Adrenal gland (tissue), 12 donors: ENCODE data around the gene POLR1C. TPM values are rescaled to one million over a fixed set of nuclear protein-coding genes. Genes with fewer than 3 reads are reported as not detected.
A peak's percentile ranks its signal among the peaks of the same experiment; 100 is the strongest.
"Not testable (repeated sequence)": the region's sequence is repeated elsewhere in the genome, so short reads cannot be mapped to it uniquely, and the experiment has no call there.

Source experiments
- DNase-seq, 7 donors: peaks; one replicate each; pipeline ENCODE4 v3.0.0-alpha.2; 2019 to 2020
- H3K27ac ChIP-seq, 5 donors: fragments of 200-600 bp; sonication (generic) in 4 of 5; 1 replicate in 3 of 5; 2 replicates in 2 of 5; pipeline versions ENCODE4 v1.5.1 to v1.8.0; 2016 to 2020; ENCODE audit warnings: mild to moderate bottlenecking in 1 of 5
- H3K27me3 ChIP-seq: fragments of 200-600 bp; 2 replicates; pipeline ENCODE4 v1.8.0; 2021
- H3K36me3 ChIP-seq, 2 donors: fragments of 200-600 bp; replicated peaks in 1 of 2; 1 replicate in 1 of 2; 2 replicates in 1 of 2; pipeline versions ENCODE4 v1.5.1 to v1.8.0; 2018 to 2022
- H3K4me1 ChIP-seq, 2 donors: fragments of 200-600 bp; replicated peaks in 1 of 2; 1 replicate in 1 of 2; 2 replicates in 1 of 2; pipeline versions ENCODE4 v1.5.1 to v1.8.0; 2018 to 2021
- H3K4me3 ChIP-seq, 4 donors: fragments of 200-600 bp; sonication (generic) in 3 of 4; one replicate each; pipeline ENCODE4 v1.5.1; 2016 to 2018
- H3K9me3 ChIP-seq, 3 donors: fragments of 200-600 bp; sonication (generic) in 1 of 3; replicated peaks in 1 of 3; 1 replicate in 2 of 3; 2 replicates in 1 of 3; pipeline versions ENCODE4 v1.5.1 to v1.8.0; 2016 to 2021
- POLR2A ChIP-seq, 2 donors: fragments of 450-650 bp; IDR thresholded peaks; one replicate each; pipeline ENCODE4 v1.6.1; 2017; ENCODE audit warnings: antibody characterized with exemption in 2 of 2, mild to moderate bottlenecking in 2 of 2, moderate library complexity in 1 of 2
- WGBS, 4 donors: extraction: QIAGEN DNeasy Blood & Tissue Kit in 2 of 4; methylation state at CpG; one replicate each; pipeline versions ENCODE4 v1.1.5 to v1.1.7; 2013 to 2017; 5-methylcytosine and 5-hydroxymethylcytosine counted together
- intact Hi-C, 2 donors: fragments of 100-400 bp; cut with DNase I; formaldehyde crosslinking; loops; one replicate each; pipeline versions ENCODE4 v1.14.1 to v1.15.0; 2022 to 2023
- polyA plus RNA-seq, 3 donors: library from polyadenylated mRNA; stranded (reverse); fragments of 200-250 nt in 2 of 3; fragments of 350-450 nt in 1 of 3; fragmentation: Illumina TruSeq in 1 of 3; extraction: RNeasy Lipid Tissue Mini Kit (QIAGEN cat#74804) in 1 of 3; gene quantifications; one replicate each; pipeline ENCODE4 v1.2.3, GENCODE V29; 2013 to 2014
- total RNA-seq, 9 donors: library from RNA; depleted of rRNA in 4 of 9; stranded (reverse); fragments of >200 nt in 4 of 9; fragments of 120-200 nt in 1 of 9; fragmentation: NEBNext Ultra II Directional in 1 of 9; extraction: Animal tissue kit (Norgen Biotek cat#: 25700) in 1 of 9; gene quantifications; one replicate each; pipeline versions ENCODE4 v1.1.0 to v1.2.4, GENCODE V29; 2013 to 2023
- TF ChIP-seq, protein P1 (sequence below), 6 experiments: fragments of 450-650 bp in 4 of 6; fragments of 200-600 bp in 2 of 6; sonication (generic) in 1 of 6; IDR thresholded peaks; 1 replicate in 5 of 6; 2 replicates in 1 of 6; pipeline versions ENCODE4 v1.5.1 to v1.8.0; 2016 to 2021; ENCODE audit warnings: antibody characterized with exemption in 6 of 6, mild to moderate bottlenecking in 2 of 6, moderate library complexity in 1 of 6
- donor health status: healthy with polysubstance abuse.
- donor health status: Bipolar disorder and iron deficiency.
- donor health status: DM: yes; HTN: yes; CAD: no.
- donor health status: DM: no; HTN: no; CAD: no.
- donor health status: DM: no; HTN: no; CAD: no.
- donor health status: DM: yes; HTN: yes; CAD: no.

POLR1C gene
- total and polyA plus RNA-seq, 12 donors = 16.8 to 67.2 (median 37.4) TPM

- peaks cover 24 to 29% of the 10 kb centered on the region in 2 donors for H3K4me1 ChIP-seq
- no peaks in the 10 kb centered on the region for H3K9me3 ChIP-seq
- intact Hi-C loops = loop anchor here (5.0 kb wide), 2 partner anchors 44 to 114 kb away; no protein-coding TSS in a partner anchor
- no peak overlapping the region for H3K4me3 ChIP-seq
- TF ChIP-seq, protein P1, sequence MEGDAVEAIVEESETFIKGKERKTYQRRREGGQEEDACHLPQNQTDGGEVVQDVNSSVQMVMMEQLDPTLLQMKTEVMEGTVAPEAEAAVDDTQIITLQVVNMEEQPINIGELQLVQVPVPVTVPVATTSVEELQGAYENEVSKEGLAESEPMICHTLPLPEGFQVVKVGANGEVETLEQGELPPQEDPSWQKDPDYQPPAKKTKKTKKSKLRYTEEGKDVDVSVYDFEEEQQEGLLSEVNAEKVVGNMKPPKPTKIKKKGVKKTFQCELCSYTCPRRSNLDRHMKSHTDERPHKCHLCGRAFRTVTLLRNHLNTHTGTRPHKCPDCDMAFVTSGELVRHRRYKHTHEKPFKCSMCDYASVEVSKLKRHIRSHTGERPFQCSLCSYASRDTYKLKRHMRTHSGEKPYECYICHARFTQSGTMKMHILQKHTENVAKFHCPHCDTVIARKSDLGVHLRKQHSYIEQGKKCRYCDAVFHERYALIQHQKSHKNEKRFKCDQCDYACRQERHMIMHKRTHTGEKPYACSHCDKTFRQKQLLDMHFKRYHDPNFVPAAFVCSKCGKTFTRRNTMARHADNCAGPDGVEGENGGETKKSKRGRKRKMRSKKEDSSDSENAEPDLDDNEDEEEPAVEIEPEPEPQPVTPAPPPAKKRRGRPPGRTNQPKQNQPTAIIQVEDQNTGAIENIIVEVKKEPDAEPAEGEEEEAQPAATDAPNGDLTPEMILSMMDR (IDR thresholded peaks at IDR 0.05) = peak; percentile 46 to 67 (median 62)
- no peak for TF ChIP-seq POLR2A (IDR thresholded peaks at IDR 0.05)
- H3K27ac ChIP-seq = peak overlapping the region in 1 of 5 donors; percentile 13
- H3K27me3 ChIP-seq = no peaks in the 10 kb centered on the region
- DNase-seq = peak in 6 of 7 donors; percentile 40 to 67 (median 50)
- H3K36me3 ChIP-seq = peaks cover 0 to 36% of the 10 kb centered on the region in 2 donors
- 34 to 43% (median 39%) methylated on average over 9 to 18 of the region's 18 CpGs for WGBS, 4 donors
These were observed 20.3 kb upstream of the POLR1C start for GRCh38 chr6:43496370-43497128.

DNA sequence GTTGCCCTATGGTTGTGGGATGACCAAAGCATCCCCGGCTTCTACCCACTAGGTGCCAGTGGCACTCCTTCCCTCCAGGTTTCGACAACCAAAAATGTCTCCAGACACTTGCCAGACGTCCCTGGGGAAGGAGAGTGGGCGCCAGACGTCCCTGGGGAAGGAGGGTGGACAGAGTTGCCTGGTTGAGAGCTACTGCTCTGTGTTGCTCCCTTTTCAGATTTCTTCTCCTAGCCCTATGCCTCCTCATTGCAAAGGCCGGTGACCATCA, 19.8 kb upstream of the POLR1C start:
- H3K9me3 ChIP-seq = no peaks in the 10 kb centered on the region
- WGBS, 4 donors = 79 to 87% (median 80%) methylated on average over 4 to 6 of the region's 6 CpGs
- intact Hi-C loops = loop anchor here (5.0 kb wide), 2 partner anchors 45 to 115 kb away; no protein-coding TSS in a partner anchor
- H3K27me3 ChIP-seq = no peaks in the 10 kb centered on the region
- TF ChIP-seq, protein P1 (IDR thresholded peaks at IDR 0.05) = no peak
- TF ChIP-seq POLR2A (IDR thresholded peaks at IDR 0.05) = no peak
- H3K4me1 ChIP-seq = peaks cover 19 to 29% of the 10 kb centered on the region in 2 donors
- peaks cover 0 to 37% of the 10 kb centered on the region in 2 donors for H3K36me3 ChIP-seq
- H3K27ac ChIP-seq = no peak overlapping the region
- no peak overlapping the region for H3K4me3 ChIP-seq
- DNase-seq = no peak

DNA sequence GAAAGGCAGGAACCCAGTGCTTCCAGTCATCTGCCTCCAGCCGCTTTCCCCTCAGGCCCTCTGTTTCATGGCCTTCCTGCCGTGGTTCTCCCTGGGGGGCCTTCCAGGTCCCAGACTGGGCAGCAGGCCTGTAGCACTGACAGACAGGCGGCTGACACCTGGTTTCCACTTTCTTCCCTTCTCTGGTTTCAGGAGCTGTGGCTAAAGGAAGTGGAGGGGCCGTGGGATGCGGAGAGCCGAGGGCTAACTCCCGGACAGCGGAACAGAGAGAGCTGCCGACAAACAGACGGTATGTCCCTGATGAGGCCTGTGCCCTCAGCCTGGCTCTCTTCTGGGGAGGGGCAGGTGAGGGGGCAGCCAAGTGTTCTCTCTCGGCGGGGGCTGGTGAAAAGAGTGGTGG, 19.2 kb upstream of the POLR1C start:
- Histone ChIP-seq H3K9me3 (no peaks in the 10 kb centered on the region), H3K4me1 (peaks cover 12 to 29% of the 10 kb centered on the region in 2 donors), H3K36me3 (peaks cover 0 to 43% of the 10 kb centered on the region in 2 donors), H3K4me3 (no peak overlapping the region), H3K27me3 (no peaks in the 10 kb centered on the region), H3K27ac (no peak overlapping the region)
- no peak for DNase-seq
- TF ChIP-seq POLR2A (IDR thresholded peaks at IDR 0.05) = no peak
- TF ChIP-seq, protein P1 (IDR thresholded peaks at IDR 0.05) = no peak
- intact Hi-C loops = loop anchor here (5.0 kb wide), 2 partner anchors 45 to 115 kb away; no protein-coding TSS in a partner anchor
- 89 to 96% (median 92%) methylated on average over 8 to 12 of the region's 12 CpGs for WGBS, 4 donors

DNA sequence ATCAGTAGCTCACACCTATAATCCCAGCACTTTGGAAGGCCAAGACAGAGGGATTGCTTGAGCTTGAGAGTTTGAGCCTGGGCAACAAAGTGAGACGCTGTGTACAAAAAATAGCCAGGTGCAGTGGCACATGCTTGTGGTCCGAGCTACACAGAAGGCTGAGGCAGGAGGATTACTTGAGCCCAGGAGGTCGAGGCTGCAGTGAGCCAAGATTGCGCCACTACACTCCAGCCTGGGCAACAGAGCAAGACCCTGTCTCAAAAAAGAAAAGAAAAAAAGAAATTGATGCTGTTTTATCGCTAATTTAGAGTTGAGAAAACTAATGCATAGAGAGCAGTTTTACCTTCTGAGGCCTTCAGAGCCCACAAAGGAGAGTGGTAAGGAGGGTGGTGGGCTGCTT, 18.6 kb upstream of the POLR1C start:
- H3K36me3 ChIP-seq = peaks cover 0 to 49% of the 10 kb centered on the region in 2 donors
- WGBS, 4 donors = 80 to 93% (median 90%) methylated on average over 5 of the region's 5 CpGs
- intact Hi-C loops = loop anchor here (5.0 kb wide), 2 partner anchors 46 to 116 kb away; no protein-coding TSS in a partner anchor
- not testable (repeated sequence) for DNase-seq, H3K9me3 ChIP-seq, H3K27me3 ChIP-seq, H3K4me3 ChIP-seq, H3K27ac ChIP-seq
- peaks cover 11 to 29% of the 10 kb centered on the region in 2 donors for H3K4me1 ChIP-seq
